ENCODE results near the gene LPGAT1. TPM values are rescaled to one million over a fixed set of nuclear protein-coding genes. Genes with fewer than 3 reads are reported as not detected.
"Not testable (repeated sequence)": the region's sequence is repeated elsewhere in the genome, so short reads cannot be mapped to it uniquely, and the experiment has no call there.

LPGAT1 gene
- total RNA-seq, 1 experiment from 2014 or later: 38.6 TPM

GRCh38 chr1:211705467-211706091 is 125.0 kb downstream of the LPGAT1 start:
- DNase-seq (ENCODE audit: low read depth): peak; percentile 80

DNA sequence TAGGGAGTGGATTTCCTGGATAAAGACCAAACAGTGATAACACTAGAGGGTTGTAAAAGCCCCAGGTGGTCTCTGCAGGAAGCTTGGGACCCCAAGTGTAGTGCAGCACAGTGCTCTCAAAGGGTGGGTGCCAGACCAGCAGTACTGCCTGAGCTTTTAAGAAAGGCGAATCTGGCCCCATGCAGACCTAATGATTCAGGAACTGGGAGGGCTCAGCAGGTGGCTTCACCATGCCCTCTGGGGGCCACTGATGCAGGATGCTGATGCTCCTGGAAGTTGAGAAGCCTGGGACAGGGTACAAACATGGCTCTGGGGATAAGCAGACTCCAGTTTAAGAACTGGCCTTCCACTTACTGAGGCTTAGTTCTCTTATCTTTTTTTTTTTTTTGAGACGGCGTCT is 126.0 kb downstream of the LPGAT1 start:
- no peak for DNase-seq (ENCODE audit: low read depth)

DNA sequence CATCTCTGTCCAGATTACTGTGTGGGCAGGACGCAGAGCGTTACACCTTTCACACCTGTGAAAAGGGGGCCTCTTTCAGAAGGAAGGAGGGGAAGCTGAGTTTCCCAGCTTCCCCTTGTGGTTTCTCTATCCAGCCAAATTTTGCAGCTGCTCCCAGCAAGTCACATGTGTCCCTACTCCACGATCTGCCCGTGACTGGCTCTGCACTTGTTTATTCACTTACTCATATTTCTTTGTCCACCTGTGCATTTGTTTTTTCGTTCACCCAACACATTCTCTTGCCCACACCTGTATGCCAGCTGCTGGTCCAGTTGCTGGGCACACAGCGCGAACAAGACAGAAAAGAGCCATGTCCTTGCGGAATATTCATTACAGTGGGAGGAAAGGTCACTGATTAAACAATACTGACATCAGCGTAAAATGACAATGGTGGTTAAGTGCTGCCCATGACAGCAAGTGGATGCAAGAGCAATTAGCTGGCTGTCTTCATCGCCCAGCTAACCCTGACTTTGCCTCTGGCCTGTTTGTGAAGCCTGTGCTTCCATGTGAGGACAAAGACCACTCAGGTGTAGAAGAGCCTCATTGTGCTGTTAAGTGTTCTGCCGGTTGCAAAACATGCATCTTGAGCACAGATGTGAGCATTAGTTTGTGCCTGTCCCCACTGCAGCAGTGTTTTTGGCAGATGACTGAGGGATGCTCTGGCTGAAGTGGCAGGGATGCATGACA is 126.6 kb downstream of the LPGAT1 start:
- DNase-seq (ENCODE audit: low read depth): no peak

- no peak for DNase-seq (ENCODE audit: low read depth)
Measured at GRCh38 chr1:211701733-211702132, 128.8 kb downstream of the LPGAT1 start.

GRCh38 chr1:211699059-211699458 is 131.5 kb downstream of the LPGAT1 start:
- no peak for DNase-seq (ENCODE audit: low read depth)

DNA sequence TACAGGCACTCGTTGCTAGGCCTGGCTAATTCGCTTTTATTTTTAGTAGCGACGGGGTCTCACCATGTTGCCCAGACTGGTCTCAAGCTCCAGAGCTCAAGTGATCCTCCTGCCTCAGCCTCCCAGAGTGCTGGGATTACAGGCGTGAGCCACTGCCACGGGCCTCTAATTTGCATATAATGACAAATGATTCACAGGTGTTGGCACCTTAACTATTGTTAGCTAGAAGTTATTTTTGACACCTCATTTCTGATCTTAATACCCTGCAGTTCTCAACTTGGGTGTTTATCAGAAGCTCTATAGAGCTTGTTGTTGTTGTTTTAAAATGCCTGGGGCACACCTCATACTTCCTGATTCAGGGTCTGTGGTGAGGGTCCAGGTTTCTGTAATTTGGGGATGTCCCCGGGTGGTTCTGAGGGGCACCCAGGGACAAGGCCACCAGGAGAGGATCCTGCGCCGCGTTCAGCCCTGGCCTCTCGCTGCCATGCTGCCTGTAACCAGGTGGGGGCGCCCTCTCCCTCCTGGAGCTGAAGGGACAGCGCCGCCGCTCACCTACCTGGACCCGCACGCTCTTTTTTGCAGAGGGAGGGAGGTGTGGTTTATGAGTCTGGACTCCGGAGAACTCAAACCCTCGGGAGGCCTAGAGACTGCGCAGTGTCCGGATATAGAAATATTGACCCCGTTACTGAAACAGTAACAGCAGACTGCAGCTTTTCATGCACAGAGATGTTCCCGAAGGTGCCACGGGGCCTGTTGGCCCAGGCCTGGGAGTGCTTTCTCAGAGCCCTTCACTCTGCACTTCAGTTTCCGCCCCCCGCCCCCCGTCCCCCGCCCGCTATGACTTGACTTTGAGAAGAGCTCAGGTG is 132.2 kb downstream of the LPGAT1 start:
- DNase-seq (ENCODE audit: low read depth): peak; percentile 72

DNA sequence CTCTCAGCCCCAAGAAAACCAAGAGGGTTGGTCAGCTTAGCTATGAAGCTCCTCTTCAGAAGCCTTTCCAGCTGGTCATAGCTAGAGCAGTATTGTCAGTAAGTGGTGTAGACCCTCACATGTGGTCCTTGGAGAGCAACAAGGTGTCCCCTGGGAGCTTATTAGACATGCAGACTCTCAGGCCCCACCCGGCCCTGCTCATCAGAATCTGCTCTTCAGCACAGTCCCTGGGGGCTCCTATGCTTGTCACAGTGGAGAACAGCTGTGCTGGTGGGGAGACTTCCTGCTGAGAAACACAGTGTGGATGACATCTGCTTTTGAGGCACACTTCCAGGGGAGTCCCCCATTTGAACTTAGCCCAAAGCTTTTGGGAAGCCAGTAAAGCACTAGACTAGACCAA is 133.2 kb downstream of the LPGAT1 start:
- DNase-seq (ENCODE audit: low read depth): no peak

- DNase-seq (ENCODE audit: low read depth): no peak
Measured at GRCh38 chr1:211695135-211695816, 135.3 kb downstream of the LPGAT1 start.

DNA sequence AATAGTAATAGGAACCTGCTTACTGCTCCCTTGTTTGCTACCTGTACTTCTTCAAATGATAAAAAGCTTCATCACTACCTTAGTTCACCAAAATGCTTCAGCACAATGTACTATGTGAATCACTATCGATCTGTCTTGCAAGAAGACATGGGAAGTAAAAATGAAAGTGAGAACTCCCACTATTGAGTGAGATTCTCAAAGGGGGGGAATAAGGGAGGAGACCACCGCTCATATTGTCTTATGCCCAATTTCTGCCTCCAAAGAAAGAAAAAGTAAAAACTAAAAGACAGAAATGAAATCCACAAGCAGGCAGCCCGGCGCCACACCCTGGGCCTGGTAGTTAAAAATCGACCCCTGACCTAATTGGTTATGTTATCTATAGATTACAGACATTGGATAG is 136.7 kb downstream of the LPGAT1 start:
- not testable (repeated sequence) for DNase-seq (ENCODE audit: low read depth)

Other genes starting within 250 kb of the LPGAT1 start
- gene NEK2, start 155.1 kb downstream of the LPGAT1 start, total RNA-seq (2014; rRNA removed; shearing (Covaris generic)): 35.6 and 58.6 TPM in 2 replicates
- gene INTS7, start 204.8 kb upstream of the LPGAT1 start, total RNA-seq (2014; rRNA removed; shearing (Covaris generic)): 26.4 and 36.5 TPM in 2 replicates
- gene DTL, start 205.0 kb upstream of the LPGAT1 start, total RNA-seq (2014; rRNA removed; shearing (Covaris generic)): 57.9 and 65.8 TPM in 2 replicates